Measurements from ENCODE around the gene CDCA4.

The CDCA4 gene

DNA sequence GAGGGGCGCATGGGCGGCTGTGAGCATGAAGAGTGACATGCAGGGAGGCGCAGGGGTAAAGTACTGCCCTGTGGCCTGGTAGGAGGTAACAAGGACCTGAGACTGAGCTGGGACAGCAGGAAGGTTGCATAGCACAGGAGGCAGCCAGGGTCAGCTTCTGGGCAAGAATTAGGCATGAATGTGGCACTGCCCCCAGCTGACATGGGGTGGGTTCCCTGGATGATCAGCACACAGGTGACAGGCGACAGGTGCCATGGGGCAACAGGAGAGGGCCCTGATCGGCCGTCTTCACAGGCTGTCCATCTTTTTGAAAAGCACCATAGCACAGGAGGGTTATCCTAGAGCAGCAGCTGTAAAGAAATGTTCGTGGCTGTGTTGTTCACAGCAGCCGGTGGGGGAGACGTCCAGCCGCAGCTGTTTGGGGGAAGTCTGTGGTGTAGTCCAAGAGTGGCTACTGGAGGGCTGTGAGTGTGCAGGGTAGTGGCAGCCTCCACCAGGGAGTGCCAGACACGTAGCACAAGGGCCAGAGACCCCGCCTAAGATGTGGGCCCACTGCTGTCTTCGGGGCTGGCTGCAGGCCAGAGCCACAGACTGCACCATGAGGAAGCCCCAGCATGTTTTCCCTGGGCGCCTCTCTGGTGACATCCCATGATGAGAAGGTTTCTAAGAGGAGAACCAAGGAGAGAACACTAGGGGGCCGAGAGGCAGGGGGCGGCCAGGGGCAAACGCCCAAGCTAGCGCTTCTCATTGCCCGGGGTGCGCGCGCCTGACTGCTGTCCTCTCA lies 26.9 kb downstream of the CDCA4 start:
- Histone ChIP-seq H3K27ac (ENCODE audit: low read depth, low read length) (no peak overlapping the region), H3K36me3 (ENCODE audit: low read length) (no peaks in the 10 kb centered on the region), H3F3A (ENCODE audit: insufficient read depth) (no peaks in the 10 kb centered on the region), H3K9me2 (replicated peaks; ENCODE audit: insufficient read depth, low read length) (no peaks in the 10 kb centered on the region), H3K9me3 (ENCODE audit: insufficient read depth, low read length) (no peaks in the 10 kb centered on the region), H2AFZ (ENCODE audit: low read depth, low read length, severe bottlenecking) (no peak overlapping the region), H4K20me1 (ENCODE audit: low read depth, low read length) (no peaks in the 10 kb centered on the region), H3K4me2 (ENCODE audit: low read depth, low read length, poor library complexity, severe bottlenecking) (no peak overlapping the region), H3K9ac (ENCODE audit: low read length) (no peak overlapping the region), H3K79me2 (ENCODE audit: insufficient read depth, low read length) (no peaks in the 10 kb centered on the region), H3K4me3 (ENCODE audit: insufficient read depth, low read length, poor library complexity, severe bottlenecking) (no peak overlapping the region), H3K27me3 (ENCODE audit: low read length) (no peaks in the 10 kb centered on the region)
- TF ChIP-seq, protein P1, sequence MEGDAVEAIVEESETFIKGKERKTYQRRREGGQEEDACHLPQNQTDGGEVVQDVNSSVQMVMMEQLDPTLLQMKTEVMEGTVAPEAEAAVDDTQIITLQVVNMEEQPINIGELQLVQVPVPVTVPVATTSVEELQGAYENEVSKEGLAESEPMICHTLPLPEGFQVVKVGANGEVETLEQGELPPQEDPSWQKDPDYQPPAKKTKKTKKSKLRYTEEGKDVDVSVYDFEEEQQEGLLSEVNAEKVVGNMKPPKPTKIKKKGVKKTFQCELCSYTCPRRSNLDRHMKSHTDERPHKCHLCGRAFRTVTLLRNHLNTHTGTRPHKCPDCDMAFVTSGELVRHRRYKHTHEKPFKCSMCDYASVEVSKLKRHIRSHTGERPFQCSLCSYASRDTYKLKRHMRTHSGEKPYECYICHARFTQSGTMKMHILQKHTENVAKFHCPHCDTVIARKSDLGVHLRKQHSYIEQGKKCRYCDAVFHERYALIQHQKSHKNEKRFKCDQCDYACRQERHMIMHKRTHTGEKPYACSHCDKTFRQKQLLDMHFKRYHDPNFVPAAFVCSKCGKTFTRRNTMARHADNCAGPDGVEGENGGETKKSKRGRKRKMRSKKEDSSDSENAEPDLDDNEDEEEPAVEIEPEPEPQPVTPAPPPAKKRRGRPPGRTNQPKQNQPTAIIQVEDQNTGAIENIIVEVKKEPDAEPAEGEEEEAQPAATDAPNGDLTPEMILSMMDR (IDR thresholded peaks at IDR 0.05; ENCODE audit: insufficient read depth, low read length, poor library complexity, severe bottlenecking), result no peak
- TF ChIP-seq EZH2phosphoT487 (conservative IDR thresholded peaks at IDR 0.05; ENCODE audit: low read length), result no peak

DNA sequence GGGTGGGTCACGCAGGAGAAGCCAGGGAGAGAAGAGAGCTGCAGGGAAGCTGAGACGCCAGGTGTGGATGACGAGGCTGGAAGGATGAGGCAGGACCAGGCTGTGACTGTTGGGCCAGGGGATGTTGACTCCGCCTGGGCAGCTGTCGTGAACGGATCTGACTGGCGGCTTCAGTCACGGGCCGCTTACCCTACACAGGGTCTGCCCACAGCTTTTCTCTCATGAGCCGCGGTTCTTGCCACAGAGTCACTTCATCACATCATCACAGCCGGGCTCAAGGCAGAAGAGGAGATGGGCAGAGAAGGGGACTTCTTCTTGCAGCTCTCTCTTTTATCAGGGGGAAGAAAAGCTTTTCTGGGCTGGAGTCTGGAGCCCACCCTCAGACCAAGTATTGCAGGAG lies 27.6 kb downstream of the CDCA4 start:
- Histone ChIP-seq H3K9ac (ENCODE audit: low read length) (no peak overlapping the region), H3K36me3 (ENCODE audit: low read length) (no peaks in the 10 kb centered on the region), H3K27ac (ENCODE audit: low read depth, low read length) (no peak overlapping the region), H3K4me2 (ENCODE audit: low read depth, low read length, poor library complexity, severe bottlenecking) (no peak overlapping the region), H3K4me3 (ENCODE audit: insufficient read depth, low read length, poor library complexity, severe bottlenecking) (no peak overlapping the region), H3K27me3 (ENCODE audit: low read length) (no peaks in the 10 kb centered on the region), H3K9me2 (replicated peaks; ENCODE audit: insufficient read depth, low read length) (no peaks in the 10 kb centered on the region), H3K79me2 (ENCODE audit: insufficient read depth, low read length) (no peaks in the 10 kb centered on the region), H3K9me3 (ENCODE audit: insufficient read depth, low read length) (no peaks in the 10 kb centered on the region), H3F3A (ENCODE audit: insufficient read depth) (no peaks in the 10 kb centered on the region), H4K20me1 (ENCODE audit: low read depth, low read length) (no peaks in the 10 kb centered on the region), H2AFZ (ENCODE audit: low read depth, low read length, severe bottlenecking) (no peak overlapping the region)
- TF ChIP-seq EZH2phosphoT487 (conservative IDR thresholded peaks at IDR 0.05; ENCODE audit: low read length), result no peak
- TF ChIP-seq, protein P1 (IDR thresholded peaks at IDR 0.05; ENCODE audit: insufficient read depth, low read length, poor library complexity, severe bottlenecking), result no peak

DNA sequence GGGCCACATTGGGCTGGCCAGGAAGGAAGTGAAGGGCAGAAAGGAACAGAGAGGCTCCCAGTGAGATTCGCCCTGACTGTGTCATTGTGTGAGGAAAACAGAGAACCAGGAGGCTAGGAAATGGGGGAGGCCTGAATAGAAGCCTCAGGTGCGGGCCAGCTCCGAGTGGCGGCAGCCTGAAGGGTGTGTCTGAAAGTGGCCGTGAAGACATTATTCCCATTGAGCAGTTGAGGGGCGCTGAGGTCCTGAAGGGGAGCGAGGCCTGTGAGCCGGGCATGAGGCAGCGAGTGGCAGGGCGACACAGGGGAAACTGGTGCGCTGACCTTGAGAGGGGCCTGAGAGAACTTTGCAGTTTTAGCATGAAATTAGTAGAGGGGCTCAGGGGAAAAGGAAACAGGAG lies 28.4 kb downstream of the CDCA4 start:
- H3K9me2 ChIP-seq (replicated peaks; ENCODE audit: insufficient read depth, low read length), result no peaks in the 10 kb centered on the region
- H3K27me3 ChIP-seq (ENCODE audit: low read length), result no peaks in the 10 kb centered on the region
- TF ChIP-seq, protein P1 (IDR thresholded peaks at IDR 0.05; ENCODE audit: insufficient read depth, low read length, poor library complexity, severe bottlenecking), result no peak
- TF ChIP-seq EZH2phosphoT487 (conservative IDR thresholded peaks at IDR 0.05; ENCODE audit: low read length), result no peak
- H3F3A ChIP-seq (ENCODE audit: insufficient read depth), result no peaks in the 10 kb centered on the region
- no peak overlapping the region for H3K4me2 ChIP-seq (ENCODE audit: low read depth, low read length, poor library complexity, severe bottlenecking)
- no peaks in the 10 kb centered on the region for H4K20me1 ChIP-seq (ENCODE audit: low read depth, low read length)
- no peak overlapping the region for H2AFZ ChIP-seq (ENCODE audit: low read depth, low read length, severe bottlenecking)
- no peaks in the 10 kb centered on the region for H3K79me2 ChIP-seq (ENCODE audit: insufficient read depth, low read length)
- H3K4me3 ChIP-seq (ENCODE audit: insufficient read depth, low read length, poor library complexity, severe bottlenecking), result no peak overlapping the region
- no peak overlapping the region for H3K27ac ChIP-seq (ENCODE audit: low read depth, low read length)
- no peaks in the 10 kb centered on the region for H3K9me3 ChIP-seq (ENCODE audit: insufficient read depth, low read length)
- H3K36me3 ChIP-seq (ENCODE audit: low read length), result no peaks in the 10 kb centered on the region
- H3K9ac ChIP-seq (ENCODE audit: low read length), result no peak overlapping the region
